MCF 10A (cell line): ENCODE data around the gene SULT4A1. TPM values are rescaled to one million over a fixed set of nuclear protein-coding genes. Genes with fewer than 3 reads are reported as not detected.

ENCODE experiments used
- BruUV-seq: library from RNA; stranded (reverse); fragments of 400-500 nt; replicated peaks from 2 replicates; lab custom pipeline; 2021; lab: Mats Ljungman, UMichigan
- CTCF ChIA-PET: fragments of 300-600 bp; sonication (Branson Sonifier 250); formaldehyde crosslinking; extraction: SDS; loops from one replicate; lab custom pipeline; 2021; ENCODE audit warnings: antibody characterized with exemption, inconsistent platforms; lab: Yijun Ruan, JAX
- POLR2A ChIA-PET: fragments of 300-600, 350-650 bp; sonication (Branson Sonifier 250); formaldehyde crosslinking; extraction: SDS; loops from one replicate; lab custom pipeline; 2020; ENCODE audit warnings: antibody characterized with exemption, inconsistent platforms; lab: Yijun Ruan, JAX
- DNase-seq: peaks from one replicate; pipeline ENCODE4 v3.0.0-alpha.2; 2018; ENCODE audit not compliant: unreplicated experiment
- H3K27ac Mint-ChIP-seq: one replicate; pipeline ENCODE4 v1.8.0; 2022; ENCODE audit warnings: mild to moderate bottlenecking, low read depth, mixed read lengths; ENCODE audit not compliant: unreplicated experiment
- H3K27me3 Mint-ChIP-seq: one replicate; pipeline ENCODE4 v1.8.0; 2022; ENCODE audit warnings: mixed read lengths; ENCODE audit not compliant: insufficient read depth, unreplicated experiment
- H3K36me3 Mint-ChIP-seq: one replicate; pipeline ENCODE4 v1.8.0; 2022; ENCODE audit warnings: mild to moderate bottlenecking, moderate library complexity, mixed read lengths; ENCODE audit not compliant: insufficient read depth, unreplicated experiment
- H3K4me1 Mint-ChIP-seq: one replicate; pipeline ENCODE4 v1.8.0; 2022; ENCODE audit warnings: mixed read lengths; ENCODE audit not compliant: insufficient read depth, unreplicated experiment
- H3K4me3 Mint-ChIP-seq: one replicate; pipeline ENCODE4 v1.8.0; 2022; ENCODE audit warnings: mild to moderate bottlenecking, moderate library complexity, mixed read lengths; ENCODE audit not compliant: unreplicated experiment
- H3K9me3 Mint-ChIP-seq: one replicate; pipeline ENCODE4 v1.8.0; 2022; ENCODE audit warnings: mixed read lengths; ENCODE audit not compliant: unreplicated experiment
- CTCF ChIP-seq: fragments of 200-600 bp; IDR thresholded peaks from one replicate; pipeline ENCODE4 v1.8.0; 2022; ENCODE audit warnings: antibody characterized with exemption, mild to moderate bottlenecking; ENCODE audit not compliant: unreplicated experiment
- intact Hi-C: fragments of 100-400 bp; cut with micrococcal nuclease; formaldehyde crosslinking; loops from 2 replicates; pipeline ENCODE4 v1.14.1; 2022
- total RNA-seq: library from RNA; stranded (reverse); gene quantifications from 2 replicates; pipeline ENCODE4 v1.2.3, GENCODE V29; 2022

The SULT4A1 gene
- total RNA-seq, 1 experiment from 2014 or later: not detected

DNA sequence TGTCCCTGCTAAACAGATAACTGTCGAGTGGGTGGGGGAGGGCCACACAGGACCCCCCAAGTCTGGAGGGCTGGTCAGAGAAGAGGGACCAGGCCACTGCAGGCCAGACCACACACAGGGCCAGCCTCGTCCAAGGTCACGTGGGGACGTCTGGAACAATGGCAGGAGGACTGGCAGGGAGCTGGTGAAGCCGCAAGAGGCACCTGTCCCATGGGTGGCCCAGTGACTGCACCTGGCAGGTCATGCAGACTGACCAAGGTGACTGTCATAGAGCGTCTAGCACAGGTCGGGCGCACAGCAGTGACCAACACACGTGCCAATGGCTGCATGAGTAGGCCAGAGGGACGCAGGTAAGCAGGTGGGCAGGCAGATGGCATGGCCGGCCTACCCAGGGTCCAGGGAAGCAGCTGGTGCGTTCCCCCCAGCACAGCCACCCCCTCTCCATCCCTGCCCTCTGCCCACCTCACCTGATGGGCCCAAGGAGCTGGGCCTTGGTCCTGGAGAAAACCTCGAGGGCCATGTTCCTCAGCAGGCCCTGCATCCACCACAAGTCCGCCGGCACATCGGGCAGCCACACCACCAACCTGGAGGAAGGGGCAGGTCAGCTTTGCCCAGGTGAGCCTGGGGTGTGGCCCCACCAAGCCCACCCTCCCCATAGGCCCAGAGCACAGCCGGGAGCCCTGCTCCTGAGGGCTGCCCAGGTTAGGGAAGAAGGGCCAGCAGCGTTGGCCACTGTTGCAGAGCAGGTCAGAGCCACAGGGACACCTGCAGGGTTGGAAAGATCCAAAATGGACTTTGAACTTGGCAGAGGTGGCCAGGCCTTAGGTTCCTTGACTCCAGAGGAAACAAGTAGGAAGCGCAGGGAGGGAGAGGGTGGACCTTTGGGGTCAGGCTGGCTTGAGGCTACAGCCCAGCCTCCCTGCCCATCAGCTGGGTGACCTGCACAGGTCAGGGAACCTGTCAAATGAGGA lies 19.1 kb upstream of the SULT4A1 start:
- H3K9me3 Mint-ChIP-seq: no peaks in the 10 kb centered on the region
- peaks cover 35% of the 10 kb centered on the region for H3K27me3 Mint-ChIP-seq
- no peak overlapping the region for H3K4me3 Mint-ChIP-seq
- no peaks in the 10 kb centered on the region for H3K4me1 Mint-ChIP-seq
- no peak for DNase-seq
- BruUV-seq: no TSS peak
- intact Hi-C loops: loop anchor here (5.0 kb wide), 1 partner anchor 746 kb away; no protein-coding TSS in a partner anchor
- no peak overlapping the region for H3K27ac Mint-ChIP-seq
- H3K36me3 Mint-ChIP-seq: no peaks in the 10 kb centered on the region
- POLR2A ChIA-PET: no interaction called here
- CTCF ChIA-PET: interaction anchor here (1.0 to 3.8 kb wide), 4 partner anchors 14 to 64 kb away, joined by 3 to 38 read pairs (median 12); no protein-coding TSS in a partner anchor
- TF ChIP-seq CTCF: no peak

- CTCF ChIA-PET: interaction anchor here (0.6 to 1.0 kb wide), 2 partner anchors 13 to 492 kb away, joined by 3 read pairs; no protein-coding TSS in a partner anchor
- peaks cover 43% of the 10 kb centered on the region for H3K27me3 Mint-ChIP-seq
Observed at GRCh38 chr22:43880541-43880991, 18.3 kb upstream of the SULT4A1 start.

GRCh38 chr22:43879901-43880540 lies 17.7 kb upstream of the SULT4A1 start:
- Mint-ChIP-seq H3K36me3 (no peaks in the 10 kb centered on the region), H3K27ac (no peak overlapping the region), H3K9me3 (no peaks in the 10 kb centered on the region), H3K4me3 (no peak overlapping the region), H3K27me3 (peaks cover 48% of the 10 kb centered on the region), H3K4me1 (no peaks in the 10 kb centered on the region)
- no peak for DNase-seq
- intact Hi-C loops: loop anchor here (5.0 kb wide), 1 partner anchor 747 kb away; no protein-coding TSS in a partner anchor
- ChIA-PET POLR2A (no interaction called here), CTCF (interaction anchor here (0.6 to 1.0 kb wide), 3 partner anchors 12 to 491 kb away, joined by 3 to 4 read pairs (median 3); no protein-coding TSS in a partner anchor)
- TF ChIP-seq CTCF: no peak
- BruUV-seq: no TSS peak

More at GRCh38 chr22:43880541-43880991, 18.3 kb upstream of the SULT4A1 start:
- BruUV-seq: no TSS peak
- POLR2A ChIA-PET: no interaction called here
- Mint-ChIP-seq H3K9me3 (no peaks in the 10 kb centered on the region), H3K36me3 (no peaks in the 10 kb centered on the region), H3K4me1 (no peaks in the 10 kb centered on the region), H3K27ac (no peak overlapping the region), H3K4me3 (no peak overlapping the region)
- TF ChIP-seq CTCF: no peak
- intact Hi-C loops: loop anchor here (5.0 kb wide), 1 partner anchor 747 kb away; no protein-coding TSS in a partner anchor
- no peak for DNase-seq
